Measurements from ENCODE around the gene C10orf88. TPM values are rescaled to one million over a fixed set of nuclear protein-coding genes. Genes with fewer than 3 reads are reported as not detected.

The C10orf88 gene
- total RNA-seq, 4 donors from 2014 or later = 4.2 to 9.6 (median 6.8) TPM

- Histone ChIP-seq H3K27ac (no peak overlapping the region), H3K4me1 (peaks cover 4 to 7% of the 10 kb centered on the region in 2 donors), H3K4me3 (no peak overlapping the region), H3K27me3 (no peaks in the 10 kb centered on the region), H3K36me3 (peaks cover 0 to 22% of the 10 kb centered on the region in 2 donors), H3K9me3 (no peaks in the 10 kb centered on the region)
- intact Hi-C loops (cut with DNase I; ENCODE audit: low total_unique reads) = no loop called here
- TF ChIP-seq POLR2A (IDR thresholded peaks at IDR 0.05) (no peak), CTCF (IDR thresholded peaks at IDR 0.05 in 4 of 5, conservative IDR thresholded peaks at IDR 0.05 in 1 of 5) (no peak)
- ATAC-seq (no peak), DNase-seq (no peak)
- in situ Hi-C loops (cut with MboI; ENCODE audit: low sequenced_read_pairs in 4 of 4) = no loop called here
Observed at GRCh38 chr10:122998934-122999333, 44.9 kb upstream of the C10orf88 start.

- peaks cover 0 to 27% of the 10 kb centered on the region in 2 donors for H3K36me3 ChIP-seq
- in situ Hi-C loops (cut with MboI; ENCODE audit: low sequenced_read_pairs in 4 of 4) = no loop called here
- H3K9me3 ChIP-seq = no peaks in the 10 kb centered on the region
- ATAC-seq (no peak), DNase-seq (no peak)
- intact Hi-C loops (cut with DNase I; ENCODE audit: low total_unique reads) = no loop called here
- H3K27me3 ChIP-seq = no peaks in the 10 kb centered on the region
- H3K4me3 ChIP-seq = no peak overlapping the region
- H3K4me1 ChIP-seq = peaks cover 4 to 7% of the 10 kb centered on the region in 2 donors
- no peak overlapping the region for H3K27ac ChIP-seq
- TF ChIP-seq CTCF (IDR thresholded peaks at IDR 0.05 in 4 of 5, conservative IDR thresholded peaks at IDR 0.05 in 1 of 5) (no peak), POLR2A (IDR thresholded peaks at IDR 0.05) (no peak)
Observed at GRCh38 chr10:122998360-122998917, 44.4 kb upstream of the C10orf88 start.

- no peak overlapping the region for H3K4me3 ChIP-seq
- ATAC-seq (no peak), DNase-seq (no peak)
- TF ChIP-seq POLR2A (IDR thresholded peaks at IDR 0.05) (no peak), CTCF (IDR thresholded peaks at IDR 0.05 in 4 of 5, conservative IDR thresholded peaks at IDR 0.05 in 1 of 5) (no peak)
- H3K27me3 ChIP-seq = no peaks in the 10 kb centered on the region
- H3K36me3 ChIP-seq = peaks cover 0 to 29% of the 10 kb centered on the region in 2 donors
- in situ Hi-C loops (cut with MboI; ENCODE audit: low sequenced_read_pairs in 4 of 4) (no loop called here), intact Hi-C loops (cut with DNase I; ENCODE audit: low total_unique reads) (no loop called here)
- H3K27ac ChIP-seq = no peak overlapping the region
- H3K4me1 ChIP-seq = peaks cover 4 to 7% of the 10 kb centered on the region in 2 donors
- H3K9me3 ChIP-seq = no peaks in the 10 kb centered on the region
Observed at GRCh38 chr10:122997864-122998263, 43.8 kb upstream of the C10orf88 start.

- no peak for TF ChIP-seq POLR2A (IDR thresholded peaks at IDR 0.05)
- no peak for TF ChIP-seq CTCF (IDR thresholded peaks at IDR 0.05 in 4 of 5, conservative IDR thresholded peaks at IDR 0.05 in 1 of 5)
- no peaks in the 10 kb centered on the region for H3K9me3 ChIP-seq
- peaks cover 4 to 7% of the 10 kb centered on the region in 2 donors for H3K4me1 ChIP-seq
- H3K36me3 ChIP-seq = peaks cover 0 to 29% of the 10 kb centered on the region in 2 donors
- in situ Hi-C loops (cut with MboI; ENCODE audit: low sequenced_read_pairs in 4 of 4) = no loop called here
- DNase-seq (no peak), ATAC-seq (no peak)
- H3K27ac ChIP-seq = no peak overlapping the region
- intact Hi-C loops (cut with DNase I; ENCODE audit: low total_unique reads) = no loop called here
- H3K4me3 ChIP-seq = no peak overlapping the region
- H3K27me3 ChIP-seq = no peaks in the 10 kb centered on the region
Observed at GRCh38 chr10:122995936-122996335, 41.9 kb upstream of the C10orf88 start.

Data from gastrocnemius medialis (tissue), 4 donors.